Chondrocyte (in vitro differentiated cells): Measurements from ENCODE around the gene GBX1. TPM values are rescaled to one million over a fixed set of nuclear protein-coding genes. Genes with fewer than 3 reads are reported as not detected.

Experiments used
- DNase-seq: peaks from one replicate; pipeline ENCODE4 v3.0.0; 2021; ENCODE audit warnings: mixed read lengths, low spot score
- H3K27ac Mint-ChIP-seq: one replicate; pipeline ENCODE4 v1.8.0; 2021; ENCODE audit warnings: mild to moderate bottlenecking, moderate library complexity, mixed read lengths; ENCODE audit not compliant: unreplicated experiment
- H3K27me3 Mint-ChIP-seq: 2 replicates; pipeline ENCODE4 v1.8.0; 2021; ENCODE audit warnings: low read depth, mixed read lengths
- H3K36me3 Mint-ChIP-seq: 2 replicates; pipeline ENCODE4 v1.8.0; 2021; ENCODE audit warnings: low read depth, mixed read lengths
- H3K4me1 Mint-ChIP-seq: 2 replicates; pipeline ENCODE4 v1.8.0; 2021; ENCODE audit warnings: low read depth, mild to moderate bottlenecking, mixed read lengths
- H3K4me3 Mint-ChIP-seq: one replicate; pipeline ENCODE4 v1.8.0; 2021; ENCODE audit warnings: mild to moderate bottlenecking, moderate library complexity, mixed read lengths; ENCODE audit not compliant: unreplicated experiment
- H3K9me3 Mint-ChIP-seq: 2 replicates; pipeline ENCODE4 v1.8.0; 2021; ENCODE audit warnings: low read depth, mixed read lengths
- CTCF ChIP-seq: fragments of 200-600 bp; sonication (generic); IDR thresholded peaks from 2 replicates; pipeline ENCODE4 v1.5.0; 2021; ENCODE audit warnings: antibody characterized with exemption, mild to moderate bottlenecking, moderate library complexity
- total RNA-seq: library from RNA; stranded (reverse); gene quantifications from 3 replicates; pipeline ENCODE4 v1.2.1, GENCODE V29; 2021

GBX1 gene
- total RNA-seq, 1 donor from 2014 or later = not detected

GRCh38 chr7:151102991-151103390, 64.5 kb downstream of the GBX1 start:
- Mint-ChIP-seq H3K4me3 (no peak overlapping the region), H3K9me3 (no peaks in the 10 kb centered on the region), H3K36me3 (no peaks in the 10 kb centered on the region), H3K4me1 (peaks cover 24% of the 10 kb centered on the region), H3K27me3 (no peaks in the 10 kb centered on the region), H3K27ac (no peak overlapping the region)
- DNase-seq = no peak
- TF ChIP-seq CTCF = no peak

GRCh38 chr7:151101621-151102396, 65.7 kb downstream of the GBX1 start:
- Mint-ChIP-seq H3K4me3 (no peak overlapping the region), H3K36me3 (no peaks in the 10 kb centered on the region), H3K4me1 (peaks cover 24% of the 10 kb centered on the region), H3K27me3 (no peaks in the 10 kb centered on the region), H3K9me3 (no peaks in the 10 kb centered on the region), H3K27ac (no peak overlapping the region)
- no peak for TF ChIP-seq CTCF
- no peak for DNase-seq

GRCh38 chr7:151100921-151101320, 66.6 kb downstream of the GBX1 start:
- Mint-ChIP-seq H3K36me3 (no peaks in the 10 kb centered on the region), H3K4me3 (no peak overlapping the region), H3K27ac (no peak overlapping the region), H3K9me3 (no peaks in the 10 kb centered on the region), H3K4me1 (peaks cover 28% of the 10 kb centered on the region), H3K27me3 (no peaks in the 10 kb centered on the region)
- TF ChIP-seq CTCF = no peak
- DNase-seq = peak; percentile 90

GRCh38 chr7:151099486-151100211, 67.8 kb downstream of the GBX1 start:
- H3K4me1 Mint-ChIP-seq = peaks cover 23% of the 10 kb centered on the region
- no peak overlapping the region for H3K4me3 Mint-ChIP-seq
- H3K9me3 Mint-ChIP-seq = no peaks in the 10 kb centered on the region
- no peaks in the 10 kb centered on the region for H3K27me3 Mint-ChIP-seq
- DNase-seq = no peak
- no peak overlapping the region for H3K27ac Mint-ChIP-seq
- no peak for TF ChIP-seq CTCF
- H3K36me3 Mint-ChIP-seq = no peaks in the 10 kb centered on the region

Other genes with a start within 250 kb of the GBX1 start
- 0.19 to 0.33 TPM (median 0.30 TPM) in 3 replicates for gene KCNH2, start 189.4 kb downstream of the GBX1 start, total RNA-seq
- not detected in 3 replicates for gene NOS3, start 176.7 kb downstream of the GBX1 start, total RNA-seq
- gene ATG9B, start 143.2 kb downstream of the GBX1 start, total RNA-seq = 1.5 to 1.6 TPM in 2 of 3 replicates, not detected in the other
- gene ABCB8, start 139.2 kb downstream of the GBX1 start, total RNA-seq = 30.2 to 45.7 TPM (median 32.1 TPM) in 3 replicates
- 2.2 to 4.9 TPM (median 2.4 TPM) in 3 replicates for gene ASIC3, start 119.2 kb downstream of the GBX1 start, total RNA-seq
- gene CDK5, start 109.8 kb downstream of the GBX1 start, total RNA-seq = 23.9 to 25.4 TPM (median 24.0 TPM) in 3 replicates
- gene SLC4A2, start 108.1 kb downstream of the GBX1 start, total RNA-seq = 340 to 379 TPM (median 371 TPM) in 3 replicates
- 83.8 to 146 TPM (median 94.0 TPM) in 3 replicates for gene FASTK, start 86.9 kb downstream of the GBX1 start, total RNA-seq
- gene TMUB1, start 84.2 kb downstream of the GBX1 start, total RNA-seq = 31.2 to 43.2 TPM (median 33.2 TPM) in 3 replicates
- gene AGAP3, start 81.2 kb downstream of the GBX1 start, total RNA-seq = 77.8 to 116 TPM (median 91.4 TPM) in 3 replicates
- not detected in 3 replicates for gene ASB10, start 19.6 kb upstream of the GBX1 start, total RNA-seq
- gene H2BK1, start 42.8 kb upstream of the GBX1 start, total RNA-seq = not detected in 3 replicates
- 35.8 to 42.2 TPM (median 37.7 TPM) in 3 replicates for gene ABCF2, start 59.5 kb upstream of the GBX1 start, total RNA-seq
- gene CHPF2, start 64.8 kb upstream of the GBX1 start, total RNA-seq = 98.3 to 135 TPM (median 101 TPM) in 3 replicates
- gene SMARCD3, start 81.0 kb upstream of the GBX1 start, total RNA-seq = 105 to 125 TPM (median 120 TPM) in 3 replicates
- 47.3 to 61.7 TPM (median 50.3 TPM) in 3 replicates for gene NUB1, start 174.1 kb upstream of the GBX1 start, total RNA-seq
- gene WDR86, start 242.3 kb upstream of the GBX1 start, total RNA-seq = not detected in 3 replicates